Measurements from ENCODE around the gene TIMM50.
"Not testable (repeated sequence)": the region's sequence is repeated elsewhere in the genome, so short reads cannot be mapped to it uniquely, and the experiment has no call there.

Gene TIMM50

GRCh38 chr19:39449116-39449797 is 31.4 kb upstream of the TIMM50 start:
- in situ Hi-C loops (cut with HindIII; ENCODE audit: low sequenced_read_pairs) = no loop called here
- no peak for DNase-seq (ENCODE audit: low read depth, low spot score)
- TF ChIP-seq CTCF (IDR thresholded peaks at IDR 0.05; ENCODE audit: low read depth, low read length) = no peak
- H3K4me3 ChIP-seq (ENCODE audit: low read depth, low read length) = no peak overlapping the region

GRCh38 chr19:39451257-39451656 is 29.4 kb upstream of the TIMM50 start:
- DNase-seq (ENCODE audit: low read depth, low spot score); in situ Hi-C loops (cut with HindIII; ENCODE audit: low sequenced_read_pairs); H3K4me3 ChIP-seq (ENCODE audit: low read depth, low read length): not testable (repeated sequence)

- no peak for TF ChIP-seq CTCF (IDR thresholded peaks at IDR 0.05; ENCODE audit: low read depth, low read length)
- no peak overlapping the region for H3K4me3 ChIP-seq (ENCODE audit: low read depth, low read length)
- in situ Hi-C loops (cut with HindIII; ENCODE audit: low sequenced_read_pairs) = no loop called here
- DNase-seq (ENCODE audit: low read depth, low spot score) = no peak
Measured at GRCh38 chr19:39463403-39463802, 17.2 kb upstream of the TIMM50 start.

- no peak overlapping the region for H3K4me3 ChIP-seq (ENCODE audit: low read depth, low read length)
- TF ChIP-seq CTCF (IDR thresholded peaks at IDR 0.05; ENCODE audit: low read depth, low read length) = no peak
- in situ Hi-C loops (cut with HindIII; ENCODE audit: low sequenced_read_pairs) = no loop called here
- no peak for DNase-seq (ENCODE audit: low read depth, low spot score)
Measured at GRCh38 chr19:39465956-39466747, 14.5 kb upstream of the TIMM50 start.

- in situ Hi-C loops (cut with HindIII; ENCODE audit: low sequenced_read_pairs) = no loop called here
- H3K4me3 ChIP-seq (ENCODE audit: low read depth, low read length) = no peak overlapping the region
- no peak for DNase-seq (ENCODE audit: low read depth, low spot score)
- TF ChIP-seq CTCF (IDR thresholded peaks at IDR 0.05; ENCODE audit: low read depth, low read length) = no peak
Measured at GRCh38 chr19:39467941-39468340, 12.7 kb upstream of the TIMM50 start.

- TF ChIP-seq CTCF (IDR thresholded peaks at IDR 0.05; ENCODE audit: low read depth, low read length) = no peak
- DNase-seq (ENCODE audit: low read depth, low spot score) = no peak
- H3K4me3 ChIP-seq (ENCODE audit: low read depth, low read length) = no peak overlapping the region
- in situ Hi-C loops (cut with HindIII; ENCODE audit: low sequenced_read_pairs) = no loop called here
Measured at GRCh38 chr19:39469036-39469435, 11.6 kb upstream of the TIMM50 start.

- in situ Hi-C loops (cut with HindIII; ENCODE audit: low sequenced_read_pairs) = no loop called here
- no peak for TF ChIP-seq CTCF (IDR thresholded peaks at IDR 0.05; ENCODE audit: low read depth, low read length)
- H3K4me3 ChIP-seq (ENCODE audit: low read depth, low read length) = no peak overlapping the region
- no peak for DNase-seq (ENCODE audit: low read depth, low spot score)
Measured at GRCh38 chr19:39469567-39469966, 11.1 kb upstream of the TIMM50 start.

Data from astrocyte of the spinal cord (primary cell).